GM18873 (cell line): ENCODE measurements around the gene ANKRD65.
A peak's percentile ranks its signal among the peaks of the same experiment; 100 is the strongest.

Experiments
- ATAC-seq: cut with Tn5 transposase; IDR thresholded peaks from one replicate; pipeline ENCODE4 v1.9.1; 2021; ENCODE audit warnings: mild to moderate bottlenecking, moderate library complexity, moderate number of reproducible peaks; ENCODE audit not compliant: unreplicated experiment, low FRiP score

ANKRD65 gene

GRCh38 chr1:1442069-1442770 lies 21.1 kb upstream of the ANKRD65 start:
- ATAC-seq: no peak

- ATAC-seq: no peak
These were observed 20.2 kb upstream of the ANKRD65 start for GRCh38 chr1:1441002-1441888.

DNA sequence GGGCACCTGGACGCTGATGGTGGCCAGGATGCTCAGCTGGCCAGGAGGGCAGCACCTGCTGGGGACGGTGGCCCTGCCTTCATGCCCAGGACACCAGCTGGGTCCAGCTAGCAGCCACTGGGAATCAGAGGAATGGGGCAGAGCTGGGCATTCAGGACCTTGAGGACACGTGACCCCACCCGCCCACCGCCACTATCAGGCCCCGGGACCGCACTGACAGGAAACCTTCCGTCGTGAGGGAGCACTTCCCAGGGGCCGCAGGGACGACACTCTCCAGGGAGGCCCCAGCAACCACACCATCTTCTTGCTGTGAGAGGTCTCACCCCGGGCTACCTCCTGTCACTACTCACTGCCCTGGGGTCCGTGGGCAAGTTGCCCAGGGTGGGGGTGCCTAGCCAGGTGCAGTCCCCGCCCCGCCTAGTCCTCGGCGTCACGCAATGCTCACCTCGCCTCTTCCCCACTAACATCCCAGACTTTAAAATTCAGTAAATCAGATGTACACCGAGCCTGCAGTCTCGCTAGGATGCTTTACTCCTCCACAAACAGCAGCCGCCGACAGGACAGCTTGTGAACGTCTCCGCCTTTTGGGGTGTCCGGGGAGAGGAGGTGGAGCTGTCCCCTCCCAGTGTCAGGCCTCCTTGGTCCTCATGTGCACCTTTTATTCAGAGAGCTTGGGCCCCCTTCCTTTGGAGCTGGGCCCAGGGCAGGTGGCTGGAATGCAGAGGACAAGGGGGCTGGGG lies 19.4 kb upstream of the ANKRD65 start:
- no peak for ATAC-seq

DNA sequence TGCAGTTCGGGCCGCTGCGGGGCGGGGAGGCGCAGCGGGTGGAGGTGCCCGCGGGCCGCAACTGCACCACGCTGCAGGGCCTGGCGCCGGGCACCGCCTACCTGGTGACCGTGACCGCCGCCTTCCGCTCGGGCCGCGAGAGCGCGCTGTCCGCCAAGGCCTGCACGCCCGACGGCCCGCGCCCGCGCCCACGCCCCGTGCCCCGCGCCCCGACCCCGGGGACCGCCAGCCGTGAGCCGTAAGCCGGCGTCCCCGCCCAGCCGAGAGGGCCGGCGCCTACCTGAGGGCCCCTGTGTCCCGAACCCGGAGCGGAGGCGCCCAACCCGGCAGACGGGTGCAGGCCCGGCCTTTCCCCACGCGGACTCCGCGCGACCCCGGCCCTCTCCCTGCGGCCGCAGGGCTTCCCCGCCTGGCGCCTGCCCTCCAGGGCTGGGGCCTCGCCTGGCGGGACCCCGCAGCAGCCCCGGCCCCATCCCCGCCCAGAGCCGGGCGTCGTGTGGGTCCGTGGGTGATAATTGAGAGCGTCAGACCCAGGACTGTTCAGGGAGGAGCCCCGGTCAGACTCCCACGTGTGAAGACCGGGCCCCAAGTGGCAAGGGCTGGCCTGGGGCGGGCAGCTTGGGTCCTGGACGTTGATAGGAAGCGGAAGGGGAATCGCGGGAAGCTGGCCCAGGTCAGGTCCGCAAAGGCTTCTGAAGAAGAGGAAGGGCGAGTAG lies 18.6 kb upstream of the ANKRD65 start:
- ATAC-seq: no peak

GRCh38 chr1:1438531-1439381 lies 17.7 kb upstream of the ANKRD65 start:
- ATAC-seq: no peak

DNA sequence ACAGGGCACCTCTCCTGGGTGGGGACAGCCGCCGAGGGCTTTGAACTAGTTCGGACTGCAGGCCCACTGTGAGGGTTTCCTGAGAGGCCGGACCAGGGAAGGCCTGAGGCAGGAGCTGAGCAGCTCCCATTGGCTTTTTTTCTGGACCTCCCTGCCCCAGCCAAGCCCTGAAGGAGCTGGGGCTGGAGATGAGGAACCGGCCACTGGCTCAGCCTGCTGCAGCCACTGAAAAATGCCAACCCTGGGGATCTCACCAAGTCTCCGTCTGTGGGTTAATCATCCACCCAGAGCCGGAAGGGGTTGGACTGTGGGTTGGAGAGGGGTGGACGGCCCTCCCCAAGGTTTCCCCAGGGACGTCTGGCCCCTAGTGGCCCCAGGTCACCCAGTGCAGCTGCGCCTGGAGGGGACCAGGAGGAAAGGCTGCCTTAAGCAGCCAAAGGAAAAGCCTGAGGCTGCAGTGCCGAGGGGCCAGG lies 16.9 kb upstream of the ANKRD65 start:
- ATAC-seq: peak; percentile 45

- ATAC-seq: no peak
These were observed 16.2 kb upstream of the ANKRD65 start for GRCh38 chr1:1437033-1437903.

GRCh38 chr1:1436630-1437032 lies 15.6 kb upstream of the ANKRD65 start:
- ATAC-seq: no peak

- ATAC-seq: no peak
These were observed 15.0 kb upstream of the ANKRD65 start for GRCh38 chr1:1435911-1436629.

- no peak for ATAC-seq
These were observed 14.2 kb upstream of the ANKRD65 start, which contains the start of gene VWA1 for GRCh38 chr1:1435106-1435903. Gene VWA1 (plus strand): TSS chr1:1435690. CDS start chr1:1435749, 59 bp downstream.

DNA sequence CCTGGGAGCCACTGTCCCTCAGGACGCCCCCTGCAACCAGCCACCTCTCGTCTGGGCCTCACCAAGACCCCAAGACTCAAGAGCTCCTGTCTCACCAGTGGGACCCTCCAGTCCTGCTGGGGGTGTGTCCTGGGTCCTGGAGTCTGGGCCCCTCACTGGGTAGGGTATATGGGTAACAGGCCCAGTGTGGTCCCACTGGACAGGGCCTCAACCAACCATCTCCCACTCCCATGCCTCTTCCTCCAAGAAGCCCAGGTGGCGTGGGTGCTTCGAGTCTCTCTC lies 13.7 kb upstream of the ANKRD65 start:
- ATAC-seq: no peak

DNA sequence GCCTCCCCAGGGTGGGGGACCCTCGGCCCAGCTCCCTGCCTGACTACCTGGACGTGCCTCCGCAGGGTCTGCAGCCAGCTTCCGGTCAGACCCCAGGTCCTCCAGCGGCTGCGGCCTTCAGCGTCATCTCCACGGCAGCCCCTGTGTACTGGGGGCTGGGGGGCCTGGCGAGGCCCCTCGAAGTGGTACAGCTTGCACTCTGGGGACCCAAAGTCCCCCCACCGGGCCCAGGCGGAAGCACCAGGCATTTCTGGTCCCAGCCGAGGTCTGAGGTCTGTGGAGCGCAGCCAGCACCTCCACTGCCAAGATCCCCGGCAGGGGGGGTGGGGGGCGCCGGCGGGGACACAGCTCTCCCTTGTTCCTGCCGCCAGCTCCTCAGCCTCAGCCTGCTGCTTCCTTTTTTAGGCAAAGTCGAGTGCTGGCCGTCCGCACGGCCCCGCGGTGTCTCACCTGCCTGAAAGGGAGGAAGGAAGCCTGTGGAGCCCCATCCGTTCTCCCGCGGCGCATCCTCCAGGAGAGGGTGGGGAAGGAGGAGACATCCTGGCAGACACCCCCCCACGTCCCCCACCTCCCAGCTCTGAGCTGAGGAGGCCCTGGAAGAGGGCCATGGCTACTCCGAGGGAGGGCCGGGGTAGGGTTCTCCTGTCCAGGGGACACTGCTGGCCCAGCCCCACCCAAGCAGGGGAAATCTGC lies 13.2 kb upstream of the ANKRD65 start:
- ATAC-seq: no peak

- ATAC-seq: no peak
These were observed 12.7 kb upstream of the ANKRD65 start for GRCh38 chr1:1433804-1434130.

- no peak for ATAC-seq
These were observed 12.1 kb upstream of the ANKRD65 start for GRCh38 chr1:1432951-1433803.

DNA sequence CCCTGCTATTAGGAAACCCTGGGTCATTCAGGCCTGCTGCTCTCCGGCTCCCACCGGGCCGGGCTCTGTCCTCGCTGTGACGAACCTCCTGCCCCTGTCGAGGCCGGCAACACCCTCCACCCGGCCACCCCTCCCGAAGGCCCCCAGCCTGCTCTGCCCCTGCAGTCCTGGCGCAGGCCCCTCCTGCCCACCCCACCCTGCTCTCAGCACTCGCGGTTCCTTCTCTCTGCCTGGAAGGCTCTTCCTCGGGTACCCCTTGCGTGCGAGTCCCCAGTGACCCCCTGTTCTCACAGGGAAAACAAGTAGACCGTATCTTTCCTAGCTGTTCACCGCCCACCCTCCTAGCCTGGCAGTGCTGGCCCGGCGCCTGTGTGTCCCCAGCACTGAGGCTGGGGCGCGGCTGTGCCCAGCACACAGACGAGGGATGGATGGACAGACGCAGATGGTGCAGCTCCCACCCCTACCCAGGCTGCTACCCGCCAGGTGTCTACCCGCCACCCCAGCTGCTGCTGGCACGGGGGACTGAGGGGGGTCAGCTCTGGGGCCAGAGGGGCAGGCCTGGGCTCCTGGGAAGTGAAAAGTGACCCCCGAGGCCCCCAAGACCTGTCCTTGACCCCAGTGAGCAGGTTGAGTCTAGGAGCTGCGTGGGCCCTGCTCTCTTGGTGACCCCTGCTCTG lies 11.3 kb upstream of the ANKRD65 start:
- no peak for ATAC-seq
